GM19468 (cell line): ENCODE measurements around the gene TESMIN.

ENCODE experiments used
- ATAC-seq: cut with Tn5 transposase; IDR thresholded peaks from one replicate; pipeline ENCODE4 v1.9.1; 2021; ENCODE audit warnings: mild to moderate bottlenecking, moderate library complexity, moderate number of reproducible peaks; ENCODE audit not compliant: unreplicated experiment; ENCODE audit errors: extremely low read depth

The TESMIN gene

DNA sequence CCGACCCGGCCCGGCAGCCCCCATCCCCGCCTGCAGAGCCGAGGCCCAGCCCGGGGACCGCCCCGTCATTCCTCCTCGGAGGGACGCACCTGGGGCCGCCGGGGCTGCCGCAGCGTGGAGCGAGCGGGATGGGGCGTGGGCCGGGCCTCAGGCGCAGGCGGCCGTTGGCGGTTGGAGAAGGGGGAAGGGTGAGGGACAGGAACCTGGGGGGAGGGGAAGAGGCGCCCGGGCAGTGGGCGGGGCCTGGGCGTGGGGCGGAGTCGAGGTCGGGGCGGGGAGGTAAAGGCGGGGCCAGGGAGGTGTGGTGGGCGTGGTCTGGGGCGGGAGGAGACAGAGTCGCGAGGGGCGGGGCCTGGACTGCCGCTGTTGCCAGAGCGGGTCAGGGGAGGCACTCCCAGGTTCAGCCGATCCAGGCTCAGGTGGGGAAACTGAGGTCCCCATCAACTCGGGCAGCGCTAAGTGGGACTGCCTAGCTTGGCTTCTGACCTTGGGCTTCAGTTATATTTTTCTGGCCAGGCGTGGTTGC lies at the start of gene TESMIN:
TESMIN (minus strand) TSS at position 190 of the 526 bp plus-strand sequence. CDS start 860 bp downstream, outside the sequence.
- no peak for ATAC-seq

GRCh38 chr11:68798221-68798813 lies 47.0 kb upstream of the TESMIN start:
- no peak for ATAC-seq

DNA sequence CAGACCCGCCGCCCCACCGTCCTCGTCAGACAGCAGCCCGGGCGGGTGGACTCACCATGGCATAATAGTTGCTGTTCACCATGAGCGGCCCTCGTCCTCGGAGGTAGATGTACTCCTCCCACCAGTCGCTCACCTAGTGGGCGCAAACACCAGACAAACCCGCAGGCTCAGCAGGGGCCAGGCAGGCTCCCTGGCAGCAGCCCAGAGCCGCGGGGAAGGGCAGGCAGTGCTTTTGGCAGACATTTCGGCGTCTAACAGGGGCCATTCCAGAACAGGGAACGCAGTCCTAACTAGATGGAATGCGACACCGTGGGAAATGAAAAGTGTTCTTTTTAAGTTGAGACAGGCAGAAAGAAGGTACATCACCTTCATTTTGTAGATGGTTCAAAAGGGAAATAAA lies 45.5 kb upstream of the TESMIN start:
- no peak for ATAC-seq

- no peak for ATAC-seq
Observed at GRCh38 chr11:68792400-68792966, 41.2 kb upstream of the TESMIN start.

DNA sequence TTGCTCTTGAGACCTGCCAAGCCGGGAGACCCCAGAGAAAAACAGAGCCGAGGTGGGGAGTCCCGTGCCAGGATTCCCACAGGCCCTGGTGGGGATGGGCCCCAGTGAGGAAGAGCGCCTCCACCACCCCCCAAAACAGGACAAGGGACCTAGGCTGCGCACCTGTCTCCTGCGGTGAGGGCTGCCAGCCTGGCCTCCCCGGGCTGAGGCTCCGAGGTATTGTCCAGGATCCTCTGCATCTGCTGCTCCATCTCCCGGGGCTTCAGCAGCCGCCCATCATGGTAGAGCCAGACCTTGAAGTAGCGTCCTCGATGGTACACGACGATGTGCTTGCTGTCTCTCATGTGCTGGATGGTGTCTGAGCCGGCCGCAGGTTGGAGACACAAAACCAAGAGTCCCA lies 33.3 kb upstream of the TESMIN start:
- ATAC-seq = no peak

DNA sequence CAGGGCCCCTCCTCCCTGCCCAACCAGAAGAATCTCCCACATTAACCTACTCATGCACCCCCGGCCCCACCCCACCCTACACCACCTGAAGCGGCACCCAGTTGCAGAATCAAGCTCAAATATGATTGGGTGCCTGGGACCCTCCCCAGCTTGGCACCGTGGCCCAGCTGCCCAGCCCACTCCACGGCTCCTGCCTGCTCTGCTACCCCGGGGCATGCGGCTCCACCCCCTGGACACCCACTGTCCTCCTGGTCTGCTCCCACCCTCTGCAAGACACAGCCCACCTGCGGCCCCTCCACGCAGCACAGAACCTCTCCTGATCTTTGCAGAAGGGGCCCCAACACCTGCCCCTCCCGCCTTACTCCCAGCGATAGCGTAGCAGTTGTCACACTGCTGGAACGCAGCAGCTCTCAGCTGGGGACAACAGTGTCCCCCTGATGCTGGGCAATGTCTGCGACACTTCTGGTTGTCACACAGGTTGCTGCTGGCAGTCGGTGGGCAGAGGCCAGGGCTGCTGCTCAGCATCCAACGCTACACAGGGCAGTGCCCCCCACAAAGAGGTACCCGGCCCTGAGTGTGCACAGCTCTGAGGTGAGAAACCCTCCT lies 32.0 kb upstream of the TESMIN start:
- ATAC-seq = no peak

DNA sequence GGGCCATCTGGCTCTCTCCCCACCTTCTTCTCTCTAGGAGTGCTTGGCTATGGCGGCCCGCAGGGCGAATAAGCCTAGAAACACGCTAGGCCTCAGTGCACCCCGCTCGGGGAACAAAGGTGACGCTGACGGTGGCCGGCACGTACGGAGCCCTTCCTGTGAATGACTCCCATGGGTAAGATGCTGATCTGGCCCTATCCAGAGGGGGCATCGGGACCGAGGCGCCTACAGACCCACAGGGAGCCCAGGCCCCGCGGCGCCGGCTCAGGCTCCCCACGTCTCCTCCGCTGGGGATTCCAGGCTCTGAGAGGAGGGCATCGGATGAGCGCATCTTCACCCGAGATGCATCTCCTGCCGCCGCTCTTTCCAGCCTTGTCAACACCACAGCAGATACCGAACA lies 31.4 kb upstream of the TESMIN start:
- no peak for ATAC-seq

- no peak for ATAC-seq
Observed at GRCh38 chr11:68780829-68781228, 29.5 kb upstream of the TESMIN start.

GRCh38 chr11:68778205-68778604 lies 26.9 kb upstream of the TESMIN start:
- no peak for ATAC-seq

DNA sequence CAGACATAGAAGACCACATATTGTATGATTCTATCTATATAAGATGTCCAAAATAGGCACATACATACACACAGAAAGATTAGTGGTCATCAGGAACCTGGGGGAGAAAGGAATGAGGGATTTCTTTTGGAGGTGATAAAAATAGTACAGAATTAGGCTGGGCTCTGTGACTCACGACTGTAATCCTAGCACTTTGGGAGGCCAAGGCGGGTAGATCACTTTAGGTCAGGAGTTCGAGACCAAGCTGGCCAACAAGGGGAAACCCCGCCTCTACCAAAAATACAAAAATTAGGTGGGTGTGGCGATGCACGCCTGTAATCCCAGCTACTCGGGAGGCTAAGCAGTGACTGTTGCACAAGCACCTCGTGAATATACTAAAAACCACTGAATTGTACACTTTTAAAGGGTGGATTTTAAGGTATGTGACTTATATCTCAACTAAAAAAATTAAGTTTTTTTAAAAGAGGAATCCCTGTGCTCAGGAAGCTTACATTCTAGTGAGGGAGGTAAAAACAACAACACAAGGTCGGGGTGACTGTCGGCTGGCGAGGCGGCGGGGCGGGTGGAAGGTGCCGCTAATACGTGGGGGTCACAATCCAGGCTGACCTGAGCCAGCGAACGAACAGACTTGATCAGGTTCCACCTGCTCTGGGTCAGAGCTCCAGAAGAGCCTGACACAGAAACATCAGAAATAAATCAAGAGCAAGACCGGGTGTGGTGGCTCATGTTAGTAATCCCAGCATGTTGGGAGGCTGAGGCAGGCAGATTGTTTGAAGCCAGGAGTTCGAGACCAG lies 25.3 kb upstream of the TESMIN start:
- ATAC-seq = no peak

DNA sequence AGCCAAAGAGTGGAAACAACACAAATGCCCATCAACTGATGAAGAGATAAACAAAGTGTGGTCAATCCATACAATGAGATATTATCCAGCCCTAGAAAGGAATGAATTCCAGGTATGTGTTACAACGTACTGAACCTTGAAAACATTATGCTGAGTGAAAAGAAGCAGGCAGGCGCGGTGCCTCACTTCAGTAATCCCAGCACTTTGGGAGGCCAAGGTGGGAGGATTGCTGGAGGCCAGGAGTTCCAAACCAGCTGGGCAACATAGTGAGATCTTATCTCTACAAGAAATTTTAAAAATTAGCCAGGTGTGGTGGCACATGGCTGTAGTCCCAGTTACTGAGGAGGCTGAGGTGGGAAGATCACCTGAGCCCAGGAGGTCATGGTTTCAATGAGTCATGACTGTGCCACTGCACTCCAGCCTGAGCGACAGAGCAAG lies 24.6 kb upstream of the TESMIN start:
- ATAC-seq = no peak

GRCh38 chr11:68774194-68774585 lies 22.9 kb upstream of the TESMIN start:
- ATAC-seq = no peak

DNA sequence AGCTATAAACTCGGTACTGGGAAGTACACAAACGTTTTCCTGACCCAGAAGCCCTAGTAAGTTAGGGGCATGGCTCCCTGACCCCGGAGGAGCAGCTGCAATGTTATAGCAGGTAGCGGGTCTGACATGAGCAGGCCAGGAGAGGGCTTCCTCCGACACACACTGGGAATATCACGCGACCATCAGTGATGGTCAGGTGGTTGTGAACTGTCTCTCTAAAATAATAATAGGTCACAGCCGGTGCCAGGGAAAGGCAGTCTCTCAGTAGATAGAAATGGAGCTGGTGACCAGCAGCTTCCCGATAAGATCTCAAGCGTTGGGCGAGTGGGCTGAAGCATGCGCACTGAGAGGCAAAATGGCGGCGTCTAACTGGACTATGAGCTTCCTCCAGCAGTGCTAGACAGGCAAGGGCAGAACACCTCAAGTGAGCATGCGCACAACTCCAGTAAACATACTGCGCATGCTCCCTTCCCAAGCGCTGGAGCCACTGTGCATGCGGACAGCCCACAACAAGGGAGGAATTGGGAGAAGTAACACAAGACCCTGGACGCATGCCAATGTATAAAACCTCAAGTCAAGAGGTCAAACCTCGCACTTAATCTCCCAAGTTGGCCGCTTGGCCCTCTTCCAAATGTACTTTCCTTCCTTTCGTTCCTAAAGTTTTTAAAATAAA lies 22.3 kb upstream of the TESMIN start:
- ATAC-seq = no peak

- no peak for ATAC-seq
Observed at GRCh38 chr11:68772936-68773335, 21.6 kb upstream of the TESMIN start.

GRCh38 chr11:68770781-68771180 lies 19.5 kb upstream of the TESMIN start:
- ATAC-seq = no peak

DNA sequence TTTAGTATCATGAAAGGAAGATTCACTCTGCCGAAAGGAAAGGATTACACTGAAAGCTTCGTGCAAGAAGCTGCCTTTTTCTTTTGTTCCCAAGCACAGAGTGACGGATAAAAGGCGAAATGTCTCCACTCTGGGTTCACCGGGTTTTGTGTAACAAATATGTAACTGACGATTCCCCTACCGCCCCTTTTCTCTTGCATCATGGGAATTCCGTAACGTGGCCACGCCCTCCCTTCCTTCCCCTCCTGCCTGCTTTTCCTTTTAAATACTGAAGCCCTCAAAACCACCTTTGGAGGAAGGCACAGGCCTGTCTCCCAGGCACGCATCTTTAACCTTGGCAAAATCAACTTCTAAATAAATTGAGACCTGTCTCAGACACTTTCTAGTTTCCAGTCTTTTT lies 16.4 kb upstream of the TESMIN start:
- no peak for ATAC-seq

GRCh38 chr11:68766786-68767185 lies 15.5 kb upstream of the TESMIN start:
- ATAC-seq = no peak

DNA sequence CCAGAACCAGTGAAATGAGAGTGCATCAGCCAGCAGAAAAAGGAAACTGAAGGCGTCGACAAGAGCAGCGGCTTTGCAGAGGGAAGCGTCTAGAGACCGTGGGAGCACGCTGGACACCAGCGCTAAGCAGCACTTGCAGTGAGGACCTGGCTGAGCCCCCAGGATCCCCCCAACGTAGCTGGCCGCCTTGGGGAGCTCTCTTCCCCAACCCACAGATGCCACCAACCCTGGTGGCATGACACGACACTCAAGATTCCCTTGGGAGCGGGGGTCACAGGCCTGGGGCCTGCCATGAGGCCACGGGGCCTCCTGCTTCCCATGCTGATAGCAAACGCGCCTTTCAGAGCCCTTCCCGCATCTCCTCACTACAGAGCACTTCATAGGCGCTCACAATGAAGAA lies 13.4 kb upstream of the TESMIN start:
- no peak for ATAC-seq

- ATAC-seq = no peak
Observed at GRCh38 chr11:68763926-68764657, 12.8 kb upstream of the TESMIN start.
